Mesenchymal stem cell (in vitro differentiated cells and primary cell): Measurements from ENCODE around the gene FLT4.

Experiments used
- DNase-seq: peaks from one replicate; pipeline ENCODE4 v3.0.0-alpha.2; 2013
- H2AFZ ChIP-seq: one replicate; pipeline ENCODE4 v1.6.1; 2013; ENCODE audit warnings: low read depth, mild to moderate bottlenecking, control low read depth, inconsistent platforms, low read length, moderate library complexity
- H2AK5ac ChIP-seq: 2 replicates; pipeline ENCODE4 v1.6.1; 2013; ENCODE audit warnings: low read length, moderate library complexity, mild to moderate bottlenecking, inconsistent platforms; ENCODE audit not compliant: severe bottlenecking
- H2BK120ac ChIP-seq: one replicate; pipeline ENCODE4 v1.6.1; 2013; ENCODE audit warnings: low read depth, mild to moderate bottlenecking, inconsistent platforms, low read length, moderate library complexity
- H2BK12ac ChIP-seq, 2 experiments: one replicate each; pipeline ENCODE4 v1.6.1; 2013; ENCODE audit warnings: inconsistent platforms in 2 of 2, low read length in 2 of 2, mild to moderate bottlenecking in 2 of 2, moderate library complexity in 2 of 2, control low read depth in 1 of 2
- H2BK15ac ChIP-seq: one replicate; pipeline ENCODE4 v1.6.1; 2013; ENCODE audit warnings: mild to moderate bottlenecking, low read depth, inconsistent platforms; ENCODE audit not compliant: poor library complexity, severe bottlenecking
- H2BK5ac ChIP-seq: 2 replicates; pipeline ENCODE4 v1.6.1; 2013; ENCODE audit warnings: low read depth, mild to moderate bottlenecking, low read length, control low read depth, inconsistent platforms; ENCODE audit not compliant: poor library complexity, severe bottlenecking
- H3K14ac ChIP-seq, 2 experiments: one replicate each; pipeline ENCODE4 v1.6.1; 2013; ENCODE audit warnings: inconsistent platforms in 2 of 2, low read length in 2 of 2, control low read depth in 1 of 2, mild to moderate bottlenecking in 1 of 2, moderate library complexity in 1 of 2
- H3K18ac ChIP-seq, 2 experiments: one replicate each; pipeline ENCODE4 v1.6.1; 2013; ENCODE audit warnings: inconsistent platforms in 2 of 2, low read length in 2 of 2, control low read depth in 1 of 2, low read depth in 1 of 2, mild to moderate bottlenecking in 1 of 2
- H3K23ac ChIP-seq, 2 experiments: one replicate each; pipeline ENCODE4 v1.6.1; 2013; ENCODE audit warnings: inconsistent platforms in 2 of 2, low read length in 2 of 2, mild to moderate bottlenecking in 2 of 2, moderate library complexity in 2 of 2, control low read depth in 1 of 2
- H3K27ac ChIP-seq: 2 replicates; pipeline ENCODE4 v1.5.1; 2013; ENCODE audit warnings: mild to moderate bottlenecking, moderate library complexity, low read length, control low read depth, inconsistent platforms; ENCODE audit not compliant: poor library complexity, severe bottlenecking
- H3K27me3 ChIP-seq, 2 experiments: 2 replicates each; pipeline versions ENCODE4 v1.6.1 to v1.7.0; 2013; ENCODE audit warnings: low read length in 2 of 2, mild to moderate bottlenecking in 2 of 2, moderate library complexity in 2 of 2, control low read depth in 1 of 2, inconsistent platforms in 1 of 2; ENCODE audit not compliant: control insufficient read depth in 1 of 2, insufficient read depth in 1 of 2
- H3K36me3 ChIP-seq, 2 experiments: 2 replicates each; pipeline versions ENCODE4 v1.6.1 to v1.7.0; 2013; ENCODE audit warnings: low read length in 2 of 2, control low read depth in 1 of 2, inconsistent platforms in 1 of 2, low read depth in 1 of 2, mild to moderate bottlenecking in 1 of 2; ENCODE audit not compliant: insufficient read depth in 2 of 2, control insufficient read depth in 1 of 2
- H3K4ac ChIP-seq, 2 experiments: one replicate each; pipeline ENCODE4 v1.6.1; 2013; ENCODE audit warnings: inconsistent platforms in 2 of 2, low read length in 2 of 2, mild to moderate bottlenecking in 2 of 2, moderate library complexity in 2 of 2, control low read depth in 1 of 2, low read depth in 1 of 2
- H3K4me1 ChIP-seq: 2 replicates; pipeline ENCODE4 v1.6.1; 2013; ENCODE audit warnings: low read depth, low read length, control low read depth; ENCODE audit not compliant: control insufficient read depth, insufficient read depth
- H3K4me2 ChIP-seq: 2 replicates; pipeline ENCODE4 v1.6.1; 2013; ENCODE audit warnings: low read length, mild to moderate bottlenecking, inconsistent platforms; ENCODE audit not compliant: poor library complexity, severe bottlenecking
- H3K4me3 ChIP-seq, 2 experiments: 2 replicates each; pipeline versions ENCODE4 v1.5.1 to v1.7.0; 2013; ENCODE audit warnings: low read length in 2 of 2, mild to moderate bottlenecking in 2 of 2, control low read depth in 1 of 2, low read depth in 1 of 2; ENCODE audit not compliant: insufficient read depth in 1 of 2
- H3K79me1 ChIP-seq: replicated peaks from 2 replicates; pipeline ENCODE4 v1.6.1; 2013; ENCODE audit warnings: mild to moderate bottlenecking, control low read depth, low read length, inconsistent platforms; ENCODE audit not compliant: poor library complexity, severe bottlenecking
- H3K9ac ChIP-seq: 2 replicates; pipeline ENCODE4 v1.7.0; 2013; ENCODE audit warnings: mild to moderate bottlenecking, low read length, moderate library complexity
- H3K9me3 ChIP-seq: 2 replicates; pipeline ENCODE4 v1.7.0; 2013; ENCODE audit warnings: mild to moderate bottlenecking, low read length; ENCODE audit not compliant: control insufficient read depth
- H4K8ac ChIP-seq: one replicate; pipeline ENCODE4 v1.6.1; 2013; ENCODE audit warnings: inconsistent platforms, mild to moderate bottlenecking, low read length, moderate library complexity
- H4K91ac ChIP-seq: one replicate; pipeline ENCODE4 v1.6.1; 2013; ENCODE audit warnings: mild to moderate bottlenecking, low read length, inconsistent platforms
- WGBS: methylation state at CpG from one replicate; pipeline ENCODE4 v1.1.7; 2013; ENCODE audit warnings: mixed read lengths; 5-methylcytosine and 5-hydroxymethylcytosine counted together

FLT4 gene

GRCh38 chr5:180580681-180581080 lies 68.7 kb downstream of the FLT4 start:
- Histone ChIP-seq H2BK15ac (no peak overlapping the region), H2BK5ac (no peak overlapping the region), H3K4ac (no peak overlapping the region), H2AFZ (no peak overlapping the region), H3K9me3 (no peaks in the 10 kb centered on the region), H3K4me1 (no peaks in the 10 kb centered on the region), H3K18ac (no peak overlapping the region), H2BK120ac (no peak overlapping the region), H3K79me1 (no peaks in the 10 kb centered on the region), H3K4me2 (no peak overlapping the region), H3K9ac (no peak overlapping the region), H3K14ac (no peak overlapping the region), H3K36me3 (peaks cover 9 to 30% of the 10 kb centered on the region in 2 experiments), H2AK5ac (no peak overlapping the region), H2BK12ac (no peak overlapping the region), H4K8ac (no peak overlapping the region), H4K91ac (no peak overlapping the region), H3K27me3 (no peaks in the 10 kb centered on the region), H3K27ac (no peak overlapping the region), H3K23ac (no peak overlapping the region), H3K4me3 (no peak overlapping the region)
- 92% methylated on average over 5 of the region's 6 CpGs for WGBS
- DNase-seq = no peak

GRCh38 chr5:180575571-180575970 lies 73.8 kb downstream of the FLT4 start:
- Histone ChIP-seq H2BK120ac (no peak overlapping the region), H3K18ac (no peak overlapping the region), H2BK12ac (no peak overlapping the region), H3K4me1 (no peaks in the 10 kb centered on the region), H3K4me3 (no peak overlapping the region), H2BK15ac (no peak overlapping the region), H3K4ac (no peak overlapping the region), H3K27me3 (no peaks in the 10 kb centered on the region), H3K79me1 (peaks cover 6% of the 10 kb centered on the region), H2AFZ (no peak overlapping the region), H4K8ac (no peak overlapping the region), H3K4me2 (no peak overlapping the region), H3K14ac (no peak overlapping the region), H4K91ac (no peak overlapping the region), H2AK5ac (no peak overlapping the region), H3K9me3 (no peaks in the 10 kb centered on the region), H2BK5ac (no peak overlapping the region), H3K9ac (no peak overlapping the region), H3K27ac (no peak overlapping the region), H3K23ac (no peak overlapping the region), H3K36me3 (peaks cover 24 to 79% of the 10 kb centered on the region in 2 experiments)
- 100% methylated on average over 1 of the region's 2 CpGs for WGBS
- DNase-seq = no peak

GRCh38 chr5:180568914-180569313 lies 80.5 kb downstream of the FLT4 start:
- H2AK5ac ChIP-seq = no peak overlapping the region
- WGBS = 86% methylated on average over 8 of the region's 8 CpGs

GRCh38 chr5:180563994-180564393 lies 85.4 kb downstream of the FLT4 start:
- H2BK15ac ChIP-seq = no peak overlapping the region
- 100% methylated on average over 1 of the region's 3 CpGs for WGBS
- H3K4me3 ChIP-seq = no peak overlapping the region
- no peak overlapping the region for H4K91ac ChIP-seq
- H3K14ac ChIP-seq = no peak overlapping the region
- H2BK12ac ChIP-seq = no peak overlapping the region
- peaks cover 29% of the 10 kb centered on the region for H3K79me1 ChIP-seq
- H2BK5ac ChIP-seq = no peak overlapping the region
- H2BK120ac ChIP-seq = no peak overlapping the region
- no peak overlapping the region for H3K4me2 ChIP-seq
- DNase-seq = no peak
- no peak overlapping the region for H3K18ac ChIP-seq
- no peak overlapping the region for H2AFZ ChIP-seq
- no peak overlapping the region for H3K27ac ChIP-seq
- H3K4me1 ChIP-seq = no peaks in the 10 kb centered on the region
- H3K36me3 ChIP-seq = peaks cover 6 to 58% of the 10 kb centered on the region in 2 experiments
- no peak overlapping the region for H3K4ac ChIP-seq
- no peak overlapping the region for H2AK5ac ChIP-seq
- no peaks in the 10 kb centered on the region for H3K9me3 ChIP-seq
- no peak overlapping the region for H3K9ac ChIP-seq
- no peaks in the 10 kb centered on the region for H3K27me3 ChIP-seq
- H4K8ac ChIP-seq = no peak overlapping the region
- H3K23ac ChIP-seq = no peak overlapping the region

More at GRCh38 chr5:180568914-180569313, 80.5 kb downstream of the FLT4 start:
- H2BK5ac ChIP-seq = no peak overlapping the region
- no peak overlapping the region for H3K14ac ChIP-seq
- H2BK120ac ChIP-seq = no peak overlapping the region
- DNase-seq = no peak
- no peak overlapping the region for H3K18ac ChIP-seq
- H3K9me3 ChIP-seq = no peaks in the 10 kb centered on the region
- H3K4me3 ChIP-seq = no peak overlapping the region
- H3K4me2 ChIP-seq = no peak overlapping the region
- H4K91ac ChIP-seq = no peak overlapping the region
- no peaks in the 10 kb centered on the region for H3K4me1 ChIP-seq
- H3K4ac ChIP-seq = no peak overlapping the region
- no peak overlapping the region for H2BK12ac ChIP-seq
- H3K23ac ChIP-seq = no peak overlapping the region
- H3K27ac ChIP-seq = no peak overlapping the region
- no peak overlapping the region for H2BK15ac ChIP-seq
- no peak overlapping the region for H3K9ac ChIP-seq
- H4K8ac ChIP-seq = no peak overlapping the region
- no peak overlapping the region for H2AFZ ChIP-seq
- peaks cover 19% of the 10 kb centered on the region for H3K79me1 ChIP-seq
- H3K36me3 ChIP-seq = peaks cover 17 to 92% of the 10 kb centered on the region in 2 experiments
- no peaks in the 10 kb centered on the region for H3K27me3 ChIP-seq
